H9 (cell line): ENCODE results near the gene FCRL2. TPM values are rescaled to one million over a fixed set of nuclear protein-coding genes. Genes with fewer than 3 reads are reported as not detected.

ENCODE experiments used
- DNase-seq: peaks from one replicate; pipeline ENCODE4 v3.0.0-alpha.2; 2017
- H2AFZ ChIP-seq: one replicate; pipeline ENCODE4 v1.6.1; 2013; ENCODE audit warnings: mild to moderate bottlenecking, low read length, control low read depth, moderate library complexity
- H2AK5ac ChIP-seq: 2 replicates; pipeline ENCODE4 v1.6.1; 2013; ENCODE audit warnings: low read length, control low read depth, mixed read lengths; ENCODE audit not compliant: insufficient read length
- H2BK120ac ChIP-seq: one replicate; pipeline ENCODE4 v1.6.1; 2013; ENCODE audit warnings: low read depth, mild to moderate bottlenecking, low read length, control low read depth, inconsistent platforms; ENCODE audit not compliant: poor library complexity, severe bottlenecking
- H2BK12ac ChIP-seq: 2 replicates; pipeline ENCODE4 v1.6.1; 2013; ENCODE audit warnings: low read length, control low read depth, mixed read lengths, low read depth; ENCODE audit not compliant: insufficient read length
- H2BK15ac ChIP-seq: 2 replicates; pipeline ENCODE4 v1.6.1; 2013; ENCODE audit warnings: low read depth, low read length, control low read depth
- H2BK20ac ChIP-seq: one replicate; pipeline ENCODE4 v1.6.1; 2013; ENCODE audit warnings: low read depth, mild to moderate bottlenecking, low read length, control low read depth, inconsistent platforms; ENCODE audit not compliant: poor library complexity, severe bottlenecking
- H2BK5ac ChIP-seq: 2 replicates; pipeline ENCODE4 v1.6.1; 2013; ENCODE audit warnings: low read length, control low read depth, mixed read lengths; ENCODE audit not compliant: insufficient read length
- H3K14ac ChIP-seq: 2 replicates; pipeline ENCODE4 v1.6.1; 2013; ENCODE audit warnings: low read length, control low read depth; ENCODE audit not compliant: insufficient read depth
- H3K18ac ChIP-seq: 2 replicates; pipeline ENCODE4 v1.6.1; 2013; ENCODE audit warnings: low read depth, mild to moderate bottlenecking, mixed read lengths, low read length, control low read depth; ENCODE audit not compliant: insufficient read length
- H3K23ac ChIP-seq: 2 replicates; pipeline ENCODE4 v1.6.1; 2013; ENCODE audit warnings: low read length, control low read depth, mixed read lengths, low read depth; ENCODE audit not compliant: insufficient read length
- H3K23me2 ChIP-seq: 2 replicates; pipeline ENCODE4 v1.6.1; 2013; ENCODE audit warnings: low read depth, mild to moderate bottlenecking, mixed read lengths, low read length, control low read depth; ENCODE audit not compliant: insufficient read length, poor library complexity, severe bottlenecking
- H3K27ac ChIP-seq: 2 replicates; pipeline ENCODE4 v1.5.1; 2013; ENCODE audit warnings: low read length, control low read depth, mixed read lengths, low read depth; ENCODE audit not compliant: insufficient read length
- H3K27me3 ChIP-seq: 2 replicates; pipeline ENCODE4 v1.6.1; 2013; ENCODE audit warnings: low read length, control low read depth, inconsistent platforms; ENCODE audit not compliant: insufficient read depth
- H3K4ac ChIP-seq: 2 replicates; pipeline ENCODE4 v1.6.1; 2013; ENCODE audit warnings: low read depth, mild to moderate bottlenecking, control low read depth, inconsistent platforms, low read length, moderate library complexity
- H3K4me1 ChIP-seq: 2 replicates; pipeline ENCODE4 v1.6.1; 2013; ENCODE audit warnings: low read length, control low read depth, inconsistent platforms; ENCODE audit not compliant: insufficient read depth
- H3K4me2 ChIP-seq: 2 replicates; pipeline ENCODE4 v1.6.1; 2013; ENCODE audit warnings: low read length, control low read depth, mixed read lengths; ENCODE audit not compliant: insufficient read length, insufficient read depth
- H3K56ac ChIP-seq: 2 replicates; pipeline ENCODE4 v1.6.1; 2013; ENCODE audit warnings: low read depth, mild to moderate bottlenecking, mixed read lengths, low read length, control low read depth; ENCODE audit not compliant: insufficient read length
- H3K79me1 ChIP-seq: 2 replicates; pipeline ENCODE4 v1.6.1; 2013; ENCODE audit warnings: low read depth, mild to moderate bottlenecking, moderate library complexity, low read length, control low read depth, inconsistent platforms; ENCODE audit not compliant: insufficient read depth, poor library complexity, severe bottlenecking
- H3K79me2 ChIP-seq: 2 replicates; pipeline ENCODE4 v1.6.1; 2013; ENCODE audit warnings: low read length, control low read depth, inconsistent platforms; ENCODE audit not compliant: insufficient read depth
- H3K9ac ChIP-seq: 2 replicates; pipeline ENCODE4 v1.6.1; 2013; ENCODE audit warnings: low read length, control low read depth, mixed read lengths; ENCODE audit not compliant: insufficient read length; ENCODE audit errors: extremely low read depth
- H3K9me3 ChIP-seq: one replicate; pipeline ENCODE4 v1.6.1; 2013; ENCODE audit warnings: low read depth, low read length, inconsistent platforms; ENCODE audit not compliant: control insufficient read depth
- H3T11ph ChIP-seq: one replicate; pipeline ENCODE4 v1.6.1; 2013; ENCODE audit warnings: mild to moderate bottlenecking, low read length, control low read depth, inconsistent platforms
- H4K20me1 ChIP-seq: one replicate; pipeline ENCODE4 v1.6.1; 2013; ENCODE audit not compliant: control insufficient read depth, insufficient read length, insufficient read depth
- H4K5ac ChIP-seq: 2 replicates; pipeline ENCODE4 v1.6.1; 2013; ENCODE audit warnings: low read depth, mild to moderate bottlenecking, mixed read lengths, low read length, control low read depth; ENCODE audit not compliant: insufficient read length
- H4K8ac ChIP-seq: replicated peaks from 2 replicates; pipeline ENCODE4 v1.6.1; 2013; ENCODE audit warnings: low read length, control low read depth, mixed read lengths, low read depth; ENCODE audit not compliant: insufficient read length
- H4K91ac ChIP-seq: 2 replicates; pipeline ENCODE4 v1.6.1; 2013; ENCODE audit warnings: low read depth, mild to moderate bottlenecking, moderate library complexity, mixed read lengths, low read length, control low read depth; ENCODE audit not compliant: insufficient read length
- H3K27ac Mint-ChIP-seq, 3 experiments: 2 replicates in 2 of 3; 3 replicates in 1 of 3; pipeline ENCODE4 v1.8.0; 2020 to 2021; ENCODE audit warnings: mixed read lengths in 3 of 3, mild to moderate bottlenecking in 1 of 3, moderate library complexity in 1 of 3
- H3K27me3 Mint-ChIP-seq: 2 replicates; pipeline ENCODE4 v1.8.0; 2021; ENCODE audit warnings: low read depth, mild to moderate bottlenecking, moderate library complexity, mixed read lengths
- H3K36me3 Mint-ChIP-seq, 3 experiments: 2 replicates in 2 of 3; 3 replicates in 1 of 3; pipeline ENCODE4 v1.8.0; 2020 to 2021; ENCODE audit warnings: low read depth in 3 of 3, mixed read lengths in 3 of 3; ENCODE audit not compliant: insufficient read depth in 1 of 3
- H3K4me1 Mint-ChIP-seq, 2 experiments: 2 replicates each; pipeline ENCODE4 v1.8.0; 2020; ENCODE audit warnings: mixed read lengths in 2 of 2
- H3K4me3 Mint-ChIP-seq, 2 experiments: 2 replicates in 1 of 2; 3 replicates in 1 of 2; pipeline ENCODE4 v1.8.0; 2020 to 2021; ENCODE audit warnings: mild to moderate bottlenecking in 2 of 2, mixed read lengths in 2 of 2, moderate library complexity in 1 of 2
- H3K9me3 Mint-ChIP-seq, 2 experiments: 2 replicates in 1 of 2; 3 replicates in 1 of 2; pipeline ENCODE4 v1.8.0; 2020; ENCODE audit warnings: mild to moderate bottlenecking in 2 of 2, mixed read lengths in 2 of 2, moderate library complexity in 1 of 2
- CTCF ChIP-seq: fragments of 200-600 bp; sonication (generic); conservative IDR thresholded peaks from 3 replicates; pipeline ENCODE4 v1.8.0; 2021; ENCODE audit warnings: antibody characterized with exemption, mild to moderate bottlenecking
- WGBS: extraction: QIAGEN DNeasy Blood & Tissue Kit; methylation state at CpG from one replicate; pipeline ENCODE4 v1.1.7; 2013; ENCODE audit warnings: missing lambda C conversion rate, low lambda C conversion rate, mixed read lengths; ENCODE audit not compliant: insufficient read length; ENCODE audit errors: extremely low coverage; 5-methylcytosine and 5-hydroxymethylcytosine counted together
- total RNA-seq: library from RNA; stranded (reverse); gene quantifications from 2 replicates; pipeline ENCODE4 v1.2.1, GENCODE V29; 2021

The FCRL2 gene
- total RNA-seq, 1 experiment from 2014 or later = not detected

- H3K23ac ChIP-seq = no peak overlapping the region
- no peak overlapping the region for H3K4me2 ChIP-seq
- no peak overlapping the region for H3K56ac ChIP-seq
- H3K4me1 Mint-ChIP-seq = peaks cover 0 to 6% of the 10 kb centered on the region in 2 experiments; a peak in 1 of 4 replicates
- H2BK5ac ChIP-seq = no peak overlapping the region
- H3K36me3 Mint-ChIP-seq = no peaks in the 10 kb centered on the region
- no peak overlapping the region for H3K9ac ChIP-seq
- H4K5ac ChIP-seq = no peak overlapping the region
- H2AFZ ChIP-seq = no peak overlapping the region
- no peaks in the 10 kb centered on the region for H3K9me3 ChIP-seq
- no CpG with 5 or more reads among the region's 4 CpGs for WGBS
- no peaks in the 10 kb centered on the region for H3K79me1 ChIP-seq
- no peak overlapping the region for H3K27ac ChIP-seq
- H2BK20ac ChIP-seq = no peak overlapping the region
- H3K14ac ChIP-seq = no peak overlapping the region
- H3K27ac Mint-ChIP-seq = no peak overlapping the region
- H4K20me1 ChIP-seq = no peaks in the 10 kb centered on the region
- no peak overlapping the region for H4K8ac ChIP-seq
- peaks cover 4% of the 10 kb centered on the region; the same call in 1 of the 2 replicates for H3K27me3 Mint-ChIP-seq
- H2BK15ac ChIP-seq = no peak overlapping the region
- H3K4ac ChIP-seq = no peak overlapping the region
- H3K4me3 Mint-ChIP-seq = no peak overlapping the region
- no peak for DNase-seq
- H2AK5ac ChIP-seq = no peak overlapping the region
- no peaks in the 10 kb centered on the region for H3K4me1 ChIP-seq
- no peak for TF ChIP-seq CTCF
- H3K79me2 ChIP-seq = no peaks in the 10 kb centered on the region
- H2BK120ac ChIP-seq = no peak overlapping the region
- no peak overlapping the region for H2BK12ac ChIP-seq
- no peaks in the 10 kb centered on the region; a peak in 1 of 5 replicates for H3K9me3 Mint-ChIP-seq
- H3K18ac ChIP-seq = no peak overlapping the region
- no peak overlapping the region for H4K91ac ChIP-seq
- H3K23me2 ChIP-seq = no peaks in the 10 kb centered on the region
- H3T11ph ChIP-seq = no peak overlapping the region
- no peaks in the 10 kb centered on the region for H3K27me3 ChIP-seq
Measured at GRCh38 chr1:157703981-157704380, 73.0 kb downstream of the FCRL2 start.
